HG03571 (cell line): Measurements from ENCODE around the gene GGT5.
"Not testable (repeated sequence)": the region's sequence is repeated elsewhere in the genome, so short reads cannot be mapped to it uniquely, and the experiment has no call there.

Experiments
- ATAC-seq: cut with Tn5 transposase; IDR thresholded peaks from one replicate; pipeline ENCODE4 v1.9.1; 2021; ENCODE audit not compliant: unreplicated experiment

The GGT5 gene

GRCh38 chr22:24263479-24263878 lies 18.6 kb upstream of the GGT5 start:
- ATAC-seq: not testable (repeated sequence)

- ATAC-seq: not testable (repeated sequence)
These were observed 17.4 kb upstream of the GGT5 start for GRCh38 chr22:24262185-24262749.

- ATAC-seq: not testable (repeated sequence)
These were observed 14.6 kb upstream of the GGT5 start for GRCh38 chr22:24259459-24259858.

GRCh38 chr22:24256736-24257135 lies 11.9 kb upstream of the GGT5 start:
- not testable (repeated sequence) for ATAC-seq

- ATAC-seq: not testable (repeated sequence)
These were observed 11.3 kb upstream of the GGT5 start for GRCh38 chr22:24256136-24256535.

GRCh38 chr22:24253126-24253525 lies 8.2 kb upstream of the GGT5 start:
- ATAC-seq: not testable (repeated sequence)

GRCh38 chr22:24251286-24251685 lies 6.4 kb upstream of the GGT5 start:
- not testable (repeated sequence) for ATAC-seq

- ATAC-seq: not testable (repeated sequence)
These were observed 4.5 kb upstream of the GGT5 start for GRCh38 chr22:24249413-24249812.

- not testable (repeated sequence) for ATAC-seq
These were observed 3.7 kb upstream of the GGT5 start for GRCh38 chr22:24248611-24249010.

GRCh38 chr22:24247564-24248344 lies 2.9 kb upstream of the GGT5 start:
- no peak for ATAC-seq

GRCh38 chr22:24247011-24247507 lies 2.2 kb upstream of the GGT5 start:
- ATAC-seq: no peak

GRCh38 chr22:24245584-24246561 lies 991 bp upstream of the GGT5 start:
- not testable (repeated sequence) for ATAC-seq

GRCh38 chr22:24244144-24244787 lies 616 bp downstream of the GGT5 start:
- ATAC-seq: no peak

GRCh38 chr22:24243417-24243816 lies 1.5 kb downstream of the GGT5 start:
- ATAC-seq: not testable (repeated sequence)

GRCh38 chr22:24240985-24241692 lies 3.7 kb downstream of the GGT5 start:
- not testable (repeated sequence) for ATAC-seq

GRCh38 chr22:24240381-24240780 lies 4.5 kb downstream of the GGT5 start:
- ATAC-seq: no peak

- not testable (repeated sequence) for ATAC-seq
These were observed 6.7 kb downstream of the GGT5 start for GRCh38 chr22:24238101-24238694.

GRCh38 chr22:24236656-24237055 lies 8.2 kb downstream of the GGT5 start:
- ATAC-seq: no peak

- no peak for ATAC-seq
These were observed 9.6 kb downstream of the GGT5 start for GRCh38 chr22:24235315-24235714.

GRCh38 chr22:24233816-24234215 lies 11.1 kb downstream of the GGT5 start:
- ATAC-seq: no peak
